ENCODE data around the gene UBAC2.

The UBAC2 gene

GRCh38 chr13:99417201-99418102 is 216.8 kb downstream of the UBAC2 start:
- ATAC-seq, result no peak
- TF ChIP-seq ZC3H10 (CRISPR knock-in tag; IDR thresholded peaks at IDR 0.05) (no peak), CSRNP3 (CRISPR knock-in tag; IDR thresholded peaks at IDR 0.05) (no peak), ZNF8 (CRISPR knock-in tag; IDR thresholded peaks at IDR 0.05) (no peak), CREB5 (CRISPR knock-in tag; IDR thresholded peaks at IDR 0.05; ENCODE audit: low read depth) (no peak)

GRCh38 chr13:99418103-99418842 is 217.6 kb downstream of the UBAC2 start:
- no peak for ATAC-seq
- TF ChIP-seq RARB (CRISPR knock-in tag; IDR thresholded peaks at IDR 0.05) (no peak), CSRNP3 (CRISPR knock-in tag; IDR thresholded peaks at IDR 0.05) (no peak), BACH2 (CRISPR knock-in tag; IDR thresholded peaks at IDR 0.05; ENCODE audit: borderline replicate concordance) (no peak), PPARA (CRISPR knock-in tag; IDR thresholded peaks at IDR 0.05; ENCODE audit: borderline replicate concordance) (no peak), TOX (CRISPR knock-in tag; IDR thresholded peaks at IDR 0.05; ENCODE audit: borderline replicate concordance) (no peak), ZFP30 (CRISPR knock-in tag; IDR thresholded peaks at IDR 0.05) (no peak), TSHZ2 (CRISPR knock-in tag; IDR thresholded peaks at IDR 0.05) (no peak), PATZ1 (CRISPR knock-in tag; IDR thresholded peaks at IDR 0.05; ENCODE audit: borderline replicate concordance) (no peak), ZNF8 (CRISPR knock-in tag; IDR thresholded peaks at IDR 0.05) (no peak), ZNF565 (CRISPR knock-in tag; conservative IDR thresholded peaks at IDR 0.05; ENCODE audit: low read depth) (no peak)

GRCh38 chr13:99418843-99419140 is 218.1 kb downstream of the UBAC2 start:
- no peak for ATAC-seq
- no peak for TF ChIP-seq TSHZ2 (CRISPR knock-in tag; IDR thresholded peaks at IDR 0.05)
- no peak for TF ChIP-seq ZNF565 (CRISPR knock-in tag; conservative IDR thresholded peaks at IDR 0.05; ENCODE audit: low read depth)
- TF ChIP-seq SNAI2 (CRISPR knock-in tag; IDR thresholded peaks at IDR 0.05), result no peak
- TF ChIP-seq ESRRG (CRISPR knock-in tag; IDR thresholded peaks at IDR 0.05), result no peak
- TF ChIP-seq ISL1 (CRISPR knock-in tag; IDR thresholded peaks at IDR 0.05), result no peak
- TF ChIP-seq CREB5 (CRISPR knock-in tag; IDR thresholded peaks at IDR 0.05; ENCODE audit: low read depth), result no peak
- TF ChIP-seq CSRNP3 (CRISPR knock-in tag; IDR thresholded peaks at IDR 0.05), result no peak
- no peak for TF ChIP-seq ARNTL (CRISPR knock-in tag; IDR thresholded peaks at IDR 0.05; ENCODE audit: borderline replicate concordance, low read depth)
- no peak for TF ChIP-seq ZNF8 (CRISPR knock-in tag; IDR thresholded peaks at IDR 0.05)
- TF ChIP-seq BACH2 (CRISPR knock-in tag; IDR thresholded peaks at IDR 0.05; ENCODE audit: borderline replicate concordance), result no peak
- TF ChIP-seq TCF4 (CRISPR knock-in tag; IDR thresholded peaks at IDR 0.05; ENCODE audit: borderline replicate concordance), result no peak
